Panc1 (cell line): ENCODE measurements around the gene SMIM13. TPM values are rescaled to one million over a fixed set of nuclear protein-coding genes. Genes with fewer than 3 reads are reported as not detected.

Experiments used
- ATAC-seq: fragments of 200-7000 bp; cut with Tn5 transposase; 2 replicates; pipeline ENCODE4 v1.9.1; 2020; ENCODE audit warnings: mild to moderate bottlenecking, moderate library complexity
- BruUV-seq: library from RNA; stranded (reverse); fragments of 400-500 nt; replicated peaks from 2 replicates; lab custom pipeline; 2021; lab: Mats Ljungman, UMichigan
- CTCF ChIA-PET: fragments of 300-600 bp; sonication (Branson Sonifier 250); formaldehyde crosslinking; loops from one replicate; lab custom pipeline; 2022; ENCODE audit warnings: antibody characterized with exemption; lab: Charles Lee
- POLR2A ChIA-PET: fragments of 300-600 bp; sonication (Branson Sonifier 250); formaldehyde crosslinking; loops from one replicate; lab custom pipeline; 2022; ENCODE audit warnings: antibody characterized with exemption; lab: Charles Lee
- DNase-seq: peaks from one replicate; pipeline ENCODE4 v3.0.0-alpha.2; 2010; ENCODE audit warnings: low read depth, low spot score
- H3K27ac ChIP-seq: 2 replicates; pipeline ENCODE4 v1.5.1; 2011; ENCODE audit warnings: mild to moderate bottlenecking, low read length, inconsistent platforms
- H3K27me3 ChIP-seq: fragments of 200-500 bp; sonication (Bioruptor generic); 2 replicates; pipeline ENCODE4 v1.6.0; 2014; ENCODE audit warnings: low read length, inconsistent platforms; ENCODE audit not compliant: control insufficient read depth, insufficient read depth
- H3K36me3 ChIP-seq: fragments of 200-500 bp; sonication (Bioruptor generic); 2 replicates; pipeline ENCODE4 v1.5.1; 2014; ENCODE audit warnings: inconsistent platforms, mild to moderate bottlenecking, low read length, moderate library complexity; ENCODE audit not compliant: control insufficient read depth, insufficient read depth
- H3K4me1 ChIP-seq: 2 replicates; pipeline ENCODE4 v1.5.1; 2011; ENCODE audit warnings: inconsistent platforms, mild to moderate bottlenecking, low read length, moderate library complexity; ENCODE audit not compliant: control insufficient read depth, insufficient read depth
- H3K4me3 ChIP-seq, 2 experiments: 2 replicates each; pipeline ENCODE4 v1.5.1; 2011 to 2012; ENCODE audit warnings: low read depth in 2 of 2, low read length in 2 of 2, mild to moderate bottlenecking in 2 of 2, inconsistent platforms in 1 of 2, moderate library complexity in 1 of 2
- H3K9me3 ChIP-seq: fragments of 200-500 bp; sonication (Bioruptor generic); 2 replicates; pipeline ENCODE4 v1.5.1; 2014; ENCODE audit warnings: low read depth, mild to moderate bottlenecking, inconsistent platforms, low read length, moderate library complexity; ENCODE audit not compliant: control insufficient read depth, insufficient read depth
- POLR2AphosphoS5 ChIP-seq: IDR thresholded peaks from 2 replicates; pipeline ENCODE4 v1.6.1; 2012; ENCODE audit warnings: mild to moderate bottlenecking, low read depth, low read length, moderate library complexity
- SIN3A ChIP-seq: IDR thresholded peaks from 2 replicates; pipeline ENCODE4 v1.6.1; 2012; ENCODE audit warnings: low read depth, mild to moderate bottlenecking, low read length, moderate library complexity, borderline replicate concordance; ENCODE audit not compliant: insufficient read depth
- TCF7L2 ChIP-seq: IDR thresholded peaks from 2 replicates; pipeline ENCODE4 v1.6.1; 2011; ENCODE audit warnings: mild to moderate bottlenecking, low read depth, low read length, inconsistent platforms
- in situ Hi-C: cut with HindIII; loops from 2 replicates; pipeline ENCODE4 v1.10.0; 2016; ENCODE audit warnings: low sequenced_read_pairs, low pct_unique_long_range_greater_than_20kb
- intact Hi-C: fragments of 100-400 bp; cut with micrococcal nuclease; formaldehyde crosslinking; loops from one replicate; pipeline ENCODE4 v1.10.0; 2022; ENCODE audit not compliant: unreplicated experiment
- total RNA-seq: library from RNA; stranded (reverse); gene quantifications from one replicate; pipeline ENCODE4 v1.2.1, GENCODE V29; 2021; ENCODE audit not compliant: unreplicated experiment
- TF ChIP-seq, protein P1 (sequence below): fragments of 450-650 bp; IDR thresholded peaks from 2 replicates; pipeline ENCODE4 v1.5.1; 2017; ENCODE audit warnings: mild to moderate bottlenecking
- TF ChIP-seq, protein P2 (sequence below), 2 experiments: IDR thresholded peaks; 2 replicates each; pipeline ENCODE4 v1.6.1; 2011 to 2012; ENCODE audit warnings: low read depth in 2 of 2, control low read depth in 1 of 2, low read length in 1 of 2, mild to moderate bottlenecking in 1 of 2, moderate library complexity in 1 of 2; ENCODE audit not compliant: insufficient read depth in 1 of 2

Gene SMIM13
- total RNA-seq, 1 experiment from 2014 or later, result 17.6 TPM

DNA sequence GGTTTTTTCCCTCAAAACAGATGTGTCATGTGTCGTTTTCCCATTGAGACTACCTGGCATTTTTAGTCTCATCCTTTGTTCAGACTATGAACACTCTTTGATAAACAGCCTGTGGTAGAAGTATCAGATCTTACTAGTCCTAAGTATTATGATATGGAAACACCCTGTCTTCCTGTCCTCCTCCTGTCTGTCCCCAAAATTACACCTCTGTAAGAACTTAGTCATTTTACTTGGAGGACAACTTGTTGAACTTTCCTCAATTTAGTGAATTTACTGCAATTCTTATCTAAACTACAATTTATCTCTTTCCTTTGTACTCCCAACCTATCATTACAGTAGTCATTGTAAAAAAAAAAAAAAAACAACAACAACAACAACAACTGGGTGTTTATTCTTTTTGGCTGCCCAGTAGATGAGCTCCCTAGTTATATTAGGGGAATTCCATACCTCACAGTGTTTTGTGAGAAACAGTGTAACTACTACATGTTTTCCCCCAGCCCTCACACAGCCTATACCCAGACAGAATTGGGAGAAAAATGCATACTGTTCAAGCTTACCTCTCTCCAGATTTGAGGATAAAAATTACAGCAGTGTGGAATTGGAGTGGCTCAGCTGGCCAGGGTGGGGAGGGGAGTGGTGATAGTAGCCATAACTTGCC lies 36.4 kb downstream of the SMIM13 start:
- no peaks in the 10 kb centered on the region for H3K36me3 ChIP-seq
- intact Hi-C loops, result loop anchor here (5.0 kb wide), 1 partner anchor 178 kb away; no protein-coding TSS in a partner anchor

DNA sequence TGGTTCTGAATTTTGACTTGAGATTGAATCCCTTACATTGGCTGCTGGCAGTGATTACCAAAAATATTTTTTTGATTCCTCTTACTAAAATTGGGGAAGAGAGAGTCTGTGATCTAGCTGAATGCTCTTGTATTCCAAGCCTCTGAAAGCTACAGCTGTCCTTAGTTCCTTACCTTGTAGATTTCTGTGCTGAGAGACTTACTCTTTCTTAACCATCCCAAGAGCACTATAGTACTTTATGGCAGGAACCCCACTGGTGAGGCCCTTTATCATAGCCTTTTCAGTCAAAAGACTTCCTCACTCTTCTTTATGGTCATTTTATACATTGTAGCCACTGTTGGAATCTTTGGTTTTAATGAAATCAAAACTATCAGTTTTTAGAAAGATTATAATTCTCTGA lies 37.0 kb downstream of the SMIM13 start:
- no peaks in the 10 kb centered on the region for H3K27me3 ChIP-seq
- no peaks in the 10 kb centered on the region for H3K36me3 ChIP-seq
- POLR2A ChIA-PET, result interaction anchor here (0.6 kb wide), 1 partner anchor 85 kb away, joined by 9 read pairs; no protein-coding TSS in a partner anchor
- no peaks in the 10 kb centered on the region for H3K4me1 ChIP-seq
- no peaks in the 10 kb centered on the region for H3K9me3 ChIP-seq
- ATAC-seq (no peak), DNase-seq (no peak)
- H3K4me3 ChIP-seq, result no peak overlapping the region
- in situ Hi-C loops, result no loop called here
- intact Hi-C loops, result loop anchor here (5.0 kb wide), 1 partner anchor 178 kb away; no protein-coding TSS in a partner anchor
- no peak for TF ChIP-seq POLR2AphosphoS5
- TF ChIP-seq, protein P1, sequence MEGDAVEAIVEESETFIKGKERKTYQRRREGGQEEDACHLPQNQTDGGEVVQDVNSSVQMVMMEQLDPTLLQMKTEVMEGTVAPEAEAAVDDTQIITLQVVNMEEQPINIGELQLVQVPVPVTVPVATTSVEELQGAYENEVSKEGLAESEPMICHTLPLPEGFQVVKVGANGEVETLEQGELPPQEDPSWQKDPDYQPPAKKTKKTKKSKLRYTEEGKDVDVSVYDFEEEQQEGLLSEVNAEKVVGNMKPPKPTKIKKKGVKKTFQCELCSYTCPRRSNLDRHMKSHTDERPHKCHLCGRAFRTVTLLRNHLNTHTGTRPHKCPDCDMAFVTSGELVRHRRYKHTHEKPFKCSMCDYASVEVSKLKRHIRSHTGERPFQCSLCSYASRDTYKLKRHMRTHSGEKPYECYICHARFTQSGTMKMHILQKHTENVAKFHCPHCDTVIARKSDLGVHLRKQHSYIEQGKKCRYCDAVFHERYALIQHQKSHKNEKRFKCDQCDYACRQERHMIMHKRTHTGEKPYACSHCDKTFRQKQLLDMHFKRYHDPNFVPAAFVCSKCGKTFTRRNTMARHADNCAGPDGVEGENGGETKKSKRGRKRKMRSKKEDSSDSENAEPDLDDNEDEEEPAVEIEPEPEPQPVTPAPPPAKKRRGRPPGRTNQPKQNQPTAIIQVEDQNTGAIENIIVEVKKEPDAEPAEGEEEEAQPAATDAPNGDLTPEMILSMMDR, result no peak
- TF ChIP-seq SIN3A, result no peak
- no peak for TF ChIP-seq TCF7L2
- TF ChIP-seq, protein P2, sequence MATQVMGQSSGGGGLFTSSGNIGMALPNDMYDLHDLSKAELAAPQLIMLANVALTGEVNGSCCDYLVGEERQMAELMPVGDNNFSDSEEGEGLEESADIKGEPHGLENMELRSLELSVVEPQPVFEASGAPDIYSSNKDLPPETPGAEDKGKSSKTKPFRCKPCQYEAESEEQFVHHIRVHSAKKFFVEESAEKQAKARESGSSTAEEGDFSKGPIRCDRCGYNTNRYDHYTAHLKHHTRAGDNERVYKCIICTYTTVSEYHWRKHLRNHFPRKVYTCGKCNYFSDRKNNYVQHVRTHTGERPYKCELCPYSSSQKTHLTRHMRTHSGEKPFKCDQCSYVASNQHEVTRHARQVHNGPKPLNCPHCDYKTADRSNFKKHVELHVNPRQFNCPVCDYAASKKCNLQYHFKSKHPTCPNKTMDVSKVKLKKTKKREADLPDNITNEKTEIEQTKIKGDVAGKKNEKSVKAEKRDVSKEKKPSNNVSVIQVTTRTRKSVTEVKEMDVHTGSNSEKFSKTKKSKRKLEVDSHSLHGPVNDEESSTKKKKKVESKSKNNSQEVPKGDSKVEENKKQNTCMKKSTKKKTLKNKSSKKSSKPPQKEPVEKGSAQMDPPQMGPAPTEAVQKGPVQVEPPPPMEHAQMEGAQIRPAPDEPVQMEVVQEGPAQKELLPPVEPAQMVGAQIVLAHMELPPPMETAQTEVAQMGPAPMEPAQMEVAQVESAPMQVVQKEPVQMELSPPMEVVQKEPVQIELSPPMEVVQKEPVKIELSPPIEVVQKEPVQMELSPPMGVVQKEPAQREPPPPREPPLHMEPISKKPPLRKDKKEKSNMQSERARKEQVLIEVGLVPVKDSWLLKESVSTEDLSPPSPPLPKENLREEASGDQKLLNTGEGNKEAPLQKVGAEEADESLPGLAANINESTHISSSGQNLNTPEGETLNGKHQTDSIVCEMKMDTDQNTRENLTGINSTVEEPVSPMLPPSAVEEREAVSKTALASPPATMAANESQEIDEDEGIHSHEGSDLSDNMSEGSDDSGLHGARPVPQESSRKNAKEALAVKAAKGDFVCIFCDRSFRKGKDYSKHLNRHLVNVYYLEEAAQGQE (IDR thresholded peaks at IDR 0.05; ENCODE audit: insufficient read depth in 1 of 2, low read depth in 2 of 2, low read length in 1 of 2), result no peak
- H3K27ac ChIP-seq, result no peak overlapping the region
- no TSS peak for BruUV-seq
- CTCF ChIA-PET, result interaction anchor here (0.6 kb wide), 1 partner anchor 329 kb away, joined by 3 read pairs; no protein-coding TSS in a partner anchor

More for the DNA sequence above, 36.4 kb downstream of the SMIM13 start:
- in situ Hi-C loops, result no loop called here
- ChIA-PET CTCF (interaction anchor here (0.6 kb wide), 1 partner anchor 328 kb away, joined by 3 read pairs; no protein-coding TSS in a partner anchor), POLR2A (interaction anchor here (0.6 kb wide), 1 partner anchor 84 kb away, joined by 9 read pairs; no protein-coding TSS in a partner anchor)
- no TSS peak for BruUV-seq
- DNase-seq (no peak), ATAC-seq (no peak)
- TF ChIP-seq SIN3A (no peak), TCF7L2 (no peak), POLR2AphosphoS5 (no peak)
- TF ChIP-seq, protein P2 (IDR thresholded peaks at IDR 0.05; ENCODE audit: insufficient read depth in 1 of 2, low read depth in 2 of 2, low read length in 1 of 2), result no peak
- TF ChIP-seq, protein P1, result no peak
- no peaks in the 10 kb centered on the region for H3K27me3 ChIP-seq
- H3K4me1 ChIP-seq, result no peaks in the 10 kb centered on the region
- no peak overlapping the region for H3K27ac ChIP-seq
- H3K9me3 ChIP-seq, result no peaks in the 10 kb centered on the region
- H3K4me3 ChIP-seq, result no peak overlapping the region
